Panc1 (cell line): ENCODE results near the gene SKA1. TPM values are rescaled to one million over a fixed set of nuclear protein-coding genes. Genes with fewer than 3 reads are reported as not detected.

ENCODE experiments used
- ATAC-seq: fragments of 200-7000 bp; cut with Tn5 transposase; 2 replicates; pipeline ENCODE4 v1.9.1; 2020; ENCODE audit warnings: mild to moderate bottlenecking, moderate library complexity
- BruUV-seq: library from RNA; stranded (reverse); fragments of 400-500 nt; replicated peaks from 2 replicates; lab custom pipeline; 2021; lab: Mats Ljungman, UMichigan
- CTCF ChIA-PET: fragments of 300-600 bp; sonication (Branson Sonifier 250); formaldehyde crosslinking; loops from one replicate; lab custom pipeline; 2022; ENCODE audit warnings: antibody characterized with exemption; lab: Charles Lee
- POLR2A ChIA-PET: fragments of 300-600 bp; sonication (Branson Sonifier 250); formaldehyde crosslinking; loops from one replicate; lab custom pipeline; 2022; ENCODE audit warnings: antibody characterized with exemption; lab: Charles Lee
- DNase-seq: peaks from one replicate; pipeline ENCODE4 v3.0.0-alpha.2; 2010; ENCODE audit warnings: low read depth, low spot score
- H3K27ac ChIP-seq: 2 replicates; pipeline ENCODE4 v1.5.1; 2011; ENCODE audit warnings: mild to moderate bottlenecking, low read length, inconsistent platforms
- H3K27me3 ChIP-seq: fragments of 200-500 bp; sonication (Bioruptor generic); 2 replicates; pipeline ENCODE4 v1.6.0; 2014; ENCODE audit warnings: low read length, inconsistent platforms; ENCODE audit not compliant: control insufficient read depth, insufficient read depth
- H3K36me3 ChIP-seq: fragments of 200-500 bp; sonication (Bioruptor generic); 2 replicates; pipeline ENCODE4 v1.5.1; 2014; ENCODE audit warnings: inconsistent platforms, mild to moderate bottlenecking, low read length, moderate library complexity; ENCODE audit not compliant: control insufficient read depth, insufficient read depth
- H3K4me1 ChIP-seq: 2 replicates; pipeline ENCODE4 v1.5.1; 2011; ENCODE audit warnings: inconsistent platforms, mild to moderate bottlenecking, low read length, moderate library complexity; ENCODE audit not compliant: control insufficient read depth, insufficient read depth
- H3K4me3 ChIP-seq, 2 experiments: 2 replicates each; pipeline ENCODE4 v1.5.1; 2011 to 2012; ENCODE audit warnings: low read depth in 2 of 2, low read length in 2 of 2, mild to moderate bottlenecking in 2 of 2, inconsistent platforms in 1 of 2, moderate library complexity in 1 of 2
- H3K9me3 ChIP-seq: fragments of 200-500 bp; sonication (Bioruptor generic); 2 replicates; pipeline ENCODE4 v1.5.1; 2014; ENCODE audit warnings: low read depth, mild to moderate bottlenecking, inconsistent platforms, low read length, moderate library complexity; ENCODE audit not compliant: control insufficient read depth, insufficient read depth
- POLR2AphosphoS5 ChIP-seq: IDR thresholded peaks from 2 replicates; pipeline ENCODE4 v1.6.1; 2012; ENCODE audit warnings: mild to moderate bottlenecking, low read depth, low read length, moderate library complexity
- REST ChIP-seq, 2 experiments: IDR thresholded peaks; 2 replicates each; pipeline ENCODE4 v1.6.1; 2011 to 2012; ENCODE audit warnings: low read depth in 2 of 2, control low read depth in 1 of 2, low read length in 1 of 2, mild to moderate bottlenecking in 1 of 2, moderate library complexity in 1 of 2; ENCODE audit not compliant: insufficient read depth in 1 of 2
- SIN3A ChIP-seq: IDR thresholded peaks from 2 replicates; pipeline ENCODE4 v1.6.1; 2012; ENCODE audit warnings: low read depth, mild to moderate bottlenecking, low read length, moderate library complexity, borderline replicate concordance; ENCODE audit not compliant: insufficient read depth
- TCF7L2 ChIP-seq: IDR thresholded peaks from 2 replicates; pipeline ENCODE4 v1.6.1; 2011; ENCODE audit warnings: mild to moderate bottlenecking, low read depth, low read length, inconsistent platforms
- in situ Hi-C: cut with HindIII; loops from 2 replicates; pipeline ENCODE4 v1.10.0; 2016; ENCODE audit warnings: low sequenced_read_pairs, low pct_unique_long_range_greater_than_20kb
- intact Hi-C: fragments of 100-400 bp; cut with micrococcal nuclease; formaldehyde crosslinking; loops from one replicate; pipeline ENCODE4 v1.10.0; 2022; ENCODE audit not compliant: unreplicated experiment
- total RNA-seq: library from RNA; stranded (reverse); gene quantifications from one replicate; pipeline ENCODE4 v1.2.1, GENCODE V29; 2021; ENCODE audit not compliant: unreplicated experiment
- TF ChIP-seq, protein P1 (sequence below): fragments of 450-650 bp; IDR thresholded peaks from 2 replicates; pipeline ENCODE4 v1.5.1; 2017; ENCODE audit warnings: mild to moderate bottlenecking

The SKA1 gene
- total RNA-seq, 1 experiment from 2014 or later = 22.1 TPM

GRCh38 chr18:50397023-50397422 is 22.2 kb downstream of the SKA1 start:
- intact Hi-C loops = no loop called here
- ATAC-seq = no peak
- CTCF ChIA-PET = no interaction called here

GRCh38 chr18:50398099-50398498 is 23.3 kb downstream of the SKA1 start:
- DNase-seq (no peak), ATAC-seq (no peak)
- Histone ChIP-seq H3K4me3 (no peak overlapping the region), H3K4me1 (no peaks in the 10 kb centered on the region), H3K9me3 (no peaks in the 10 kb centered on the region), H3K36me3 (no peaks in the 10 kb centered on the region), H3K27me3 (no peaks in the 10 kb centered on the region), H3K27ac (no peak overlapping the region)
- BruUV-seq = no TSS peak
- in situ Hi-C loops (no loop called here), intact Hi-C loops (no loop called here)
- ChIA-PET POLR2A (no interaction called here), CTCF (no interaction called here)
- TF ChIP-seq SIN3A = no peak
- no peak for TF ChIP-seq POLR2AphosphoS5
- no peak for TF ChIP-seq REST (IDR thresholded peaks at IDR 0.05; ENCODE audit: insufficient read depth in 1 of 2, low read depth in 2 of 2, low read length in 1 of 2)
- TF ChIP-seq TCF7L2 = no peak
- TF ChIP-seq, protein P1, sequence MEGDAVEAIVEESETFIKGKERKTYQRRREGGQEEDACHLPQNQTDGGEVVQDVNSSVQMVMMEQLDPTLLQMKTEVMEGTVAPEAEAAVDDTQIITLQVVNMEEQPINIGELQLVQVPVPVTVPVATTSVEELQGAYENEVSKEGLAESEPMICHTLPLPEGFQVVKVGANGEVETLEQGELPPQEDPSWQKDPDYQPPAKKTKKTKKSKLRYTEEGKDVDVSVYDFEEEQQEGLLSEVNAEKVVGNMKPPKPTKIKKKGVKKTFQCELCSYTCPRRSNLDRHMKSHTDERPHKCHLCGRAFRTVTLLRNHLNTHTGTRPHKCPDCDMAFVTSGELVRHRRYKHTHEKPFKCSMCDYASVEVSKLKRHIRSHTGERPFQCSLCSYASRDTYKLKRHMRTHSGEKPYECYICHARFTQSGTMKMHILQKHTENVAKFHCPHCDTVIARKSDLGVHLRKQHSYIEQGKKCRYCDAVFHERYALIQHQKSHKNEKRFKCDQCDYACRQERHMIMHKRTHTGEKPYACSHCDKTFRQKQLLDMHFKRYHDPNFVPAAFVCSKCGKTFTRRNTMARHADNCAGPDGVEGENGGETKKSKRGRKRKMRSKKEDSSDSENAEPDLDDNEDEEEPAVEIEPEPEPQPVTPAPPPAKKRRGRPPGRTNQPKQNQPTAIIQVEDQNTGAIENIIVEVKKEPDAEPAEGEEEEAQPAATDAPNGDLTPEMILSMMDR = no peak

More at GRCh38 chr18:50397023-50397422, 22.2 kb downstream of the SKA1 start:
- no TSS peak for BruUV-seq
- Histone ChIP-seq H3K27ac (no peak overlapping the region), H3K4me3 (no peak overlapping the region), H3K36me3 (no peaks in the 10 kb centered on the region), H3K4me1 (no peaks in the 10 kb centered on the region), H3K27me3 (no peaks in the 10 kb centered on the region), H3K9me3 (no peaks in the 10 kb centered on the region)
- in situ Hi-C loops = no loop called here
- POLR2A ChIA-PET = no interaction called here
- TF ChIP-seq POLR2AphosphoS5 = no peak
- TF ChIP-seq, protein P1 = no peak
- TF ChIP-seq REST (IDR thresholded peaks at IDR 0.05; ENCODE audit: insufficient read depth in 1 of 2, low read depth in 2 of 2, low read length in 1 of 2) = no peak
- TF ChIP-seq TCF7L2 = no peak
- TF ChIP-seq SIN3A = no peak
- no peak for DNase-seq
